Neutrophil (primary cell): ENCODE data around the gene CD9.

Experiments
- H3K27ac ChIP-seq: fragments of 200-600 bp; sonication (generic); 2 replicates; pipeline ENCODE4 v1.5.1; 2016; ENCODE audit warnings: mild to moderate bottlenecking, moderate library complexity
- H3K27me3 ChIP-seq: fragments of 200-600 bp; sonication (generic); 2 replicates; pipeline ENCODE4 v1.6.0; 2016; ENCODE audit warnings: mild to moderate bottlenecking
- H3K36me3 ChIP-seq: fragments of 200-600 bp; sonication (generic); 2 replicates; pipeline ENCODE4 v1.5.1; 2017
- H3K4me1 ChIP-seq, 2 experiments: fragments of 200-600 bp in 1 of 2; sonication (generic) in 1 of 2; 1 replicate in 1 of 2; 2 replicates in 1 of 2; pipeline versions ENCODE4 v1.5.1 to v1.6.1; 2013 to 2016; ENCODE audit warnings: low read depth in 1 of 2, low read length in 1 of 2, mild to moderate bottlenecking in 1 of 2, moderate library complexity in 1 of 2; ENCODE audit not compliant: control insufficient read depth in 1 of 2, insufficient read depth in 1 of 2
- H3K4me3 ChIP-seq, 2 experiments: fragments of 200-600 bp in 1 of 2; sonication (generic) in 1 of 2; 1 replicate in 1 of 2; 2 replicates in 1 of 2; pipeline ENCODE4 v1.5.1; 2013 to 2016; ENCODE audit warnings: low read depth in 1 of 2, low read length in 1 of 2, mild to moderate bottlenecking in 1 of 2, moderate library complexity in 1 of 2
- H3K9me3 ChIP-seq: fragments of 200-600 bp; sonication (generic); 2 replicates; pipeline ENCODE4 v1.5.1; 2016
- CTCF ChIP-seq: fragments of 200-600 bp; sonication (generic); IDR thresholded peaks from 2 replicates; pipeline ENCODE4 v1.5.1; 2016; ENCODE audit warnings: antibody characterized with exemption

The CD9 gene

GRCh38 chr12:6279631-6280030 lies 79.4 kb downstream of the CD9 start:
- no peak for TF ChIP-seq CTCF
- Histone ChIP-seq H3K27me3 (peaks cover 55% of the 10 kb centered on the region), H3K4me1 (peaks cover 9 to 11% of the 10 kb centered on the region in 2 experiments), H3K27ac (no peak overlapping the region), H3K9me3 (no peaks in the 10 kb centered on the region), H3K4me3 (no peak overlapping the region), H3K36me3 (no peaks in the 10 kb centered on the region)

- Histone ChIP-seq H3K9me3 (no peaks in the 10 kb centered on the region), H3K27me3 (peaks cover 51% of the 10 kb centered on the region), H3K27ac (no peak overlapping the region), H3K36me3 (no peaks in the 10 kb centered on the region), H3K4me1 (peaks cover 9 to 11% of the 10 kb centered on the region in 2 experiments), H3K4me3 (no peak overlapping the region)
- no peak for TF ChIP-seq CTCF
These were observed 79.9 kb downstream of the CD9 start for GRCh38 chr12:6280053-6280469.

GRCh38 chr12:6280672-6281071 lies 80.5 kb downstream of the CD9 start:
- Histone ChIP-seq H3K9me3 (no peaks in the 10 kb centered on the region), H3K27me3 (peaks cover 51% of the 10 kb centered on the region), H3K4me1 (peaks cover 9 to 11% of the 10 kb centered on the region in 2 experiments), H3K27ac (no peak overlapping the region), H3K36me3 (no peaks in the 10 kb centered on the region), H3K4me3 (no peak overlapping the region)
- no peak for TF ChIP-seq CTCF

- no peaks in the 10 kb centered on the region for H3K36me3 ChIP-seq
- no peak overlapping the region for H3K4me3 ChIP-seq
- TF ChIP-seq CTCF, result no peak
- H3K9me3 ChIP-seq, result no peaks in the 10 kb centered on the region
- H3K27me3 ChIP-seq, result peaks cover 51% of the 10 kb centered on the region
- H3K27ac ChIP-seq, result no peak overlapping the region
- H3K4me1 ChIP-seq, result peaks cover 9 to 11% of the 10 kb centered on the region in 2 experiments
These were observed 81.0 kb downstream of the CD9 start for GRCh38 chr12:6281081-6281809.

- no peaks in the 10 kb centered on the region for H3K36me3 ChIP-seq
- peaks cover 41% of the 10 kb centered on the region for H3K27me3 ChIP-seq
- no peak overlapping the region for H3K27ac ChIP-seq
- H3K4me3 ChIP-seq, result no peak overlapping the region
- no peak for TF ChIP-seq CTCF
- H3K4me1 ChIP-seq, result peaks cover 9 to 11% of the 10 kb centered on the region in 2 experiments
- H3K9me3 ChIP-seq, result no peaks in the 10 kb centered on the region
These were observed 82.2 kb downstream of the CD9 start for GRCh38 chr12:6282453-6282840.
